Activated CD4-positive, alpha-beta T cell treated with anti-CD3 and anti-CD28 coated beads, Interleukin-2, amount 50 U/mL, for 4 hours (primary cell): ENCODE data around the gene FAM200C.
"Not testable (repeated sequence)": the region's sequence is repeated elsewhere in the genome, so short reads cannot be mapped to it uniquely, and the experiment has no call there.

Source experiments
- DNase-seq, 2 experiments: peaks; one replicate each; pipeline ENCODE4 v3.0.0-alpha.2; 2020

The FAM200C gene

GRCh38 chr5:160399402-160400353 is at the start of gene FAM200C:
Gene FAM200C (minus strand): TSS chr5:160400054. CDS start chr5:160395490, 4,564 bp downstream.
- DNase-seq = peak; percentile 34 to 41

- no peak for DNase-seq
Observed at GRCh38 chr5:160449458-160449857, 49.6 kb upstream of the FAM200C start.

GRCh38 chr5:160448886-160449285 is 49.0 kb upstream of the FAM200C start:
- no peak for DNase-seq

- DNase-seq = no peak
Observed at GRCh38 chr5:160445751-160446150, 45.9 kb upstream of the FAM200C start.

- no peak for DNase-seq
Observed at GRCh38 chr5:160445132-160445531, 45.3 kb upstream of the FAM200C start.

- DNase-seq = no peak
Observed at GRCh38 chr5:160444407-160444806, 44.6 kb upstream of the FAM200C start.

GRCh38 chr5:160442824-160443431 is 43.1 kb upstream of the FAM200C start:
- no peak for DNase-seq

GRCh38 chr5:160441311-160441781 is 41.5 kb upstream of the FAM200C start:
- DNase-seq = no peak

GRCh38 chr5:160439205-160439600 is 39.3 kb upstream of the FAM200C start:
- peak; percentile 88 to 94 for DNase-seq

- peak; percentile 45 to 50 for DNase-seq
Observed at GRCh38 chr5:160438316-160439204, 38.7 kb upstream of the FAM200C start.

GRCh38 chr5:160437271-160437670 is 37.4 kb upstream of the FAM200C start:
- DNase-seq = no peak

- not testable (repeated sequence) for DNase-seq
Observed at GRCh38 chr5:160436661-160437060, 36.8 kb upstream of the FAM200C start.

GRCh38 chr5:160436017-160436416 is 36.2 kb upstream of the FAM200C start:
- no peak for DNase-seq

GRCh38 chr5:160435532-160435931 is 35.7 kb upstream of the FAM200C start:
- no peak for DNase-seq

GRCh38 chr5:160434022-160434531 is 34.2 kb upstream of the FAM200C start:
- no peak for DNase-seq

GRCh38 chr5:160432787-160433186 is 32.9 kb upstream of the FAM200C start:
- DNase-seq = no peak

- DNase-seq = no peak
Observed at GRCh38 chr5:160432196-160432595, 32.3 kb upstream of the FAM200C start.

GRCh38 chr5:160427607-160428006 is 27.8 kb upstream of the FAM200C start:
- DNase-seq = no peak

- no peak for DNase-seq
Observed at GRCh38 chr5:160423099-160423498, 23.2 kb upstream of the FAM200C start.

- DNase-seq = peak; percentile 83 to 85
Observed at GRCh38 chr5:160421625-160422258, 21.9 kb upstream of the FAM200C start, which contains the start of gene PTTG1. Gene PTTG1 (plus strand): TSS chr5:160421855. CDS start chr5:160422313, 458 bp downstream.

- DNase-seq = no peak
Observed at GRCh38 chr5:160420331-160420610, 20.4 kb upstream of the FAM200C start.
